Common myeloid progenitor, CD34-positive (primary cell): Measurements from ENCODE around the gene ZNF785.

Source experiments
- CTCF ChIA-PET: fragments of 350-600 bp; sonication (Branson Sonifier 250); formaldehyde crosslinking; loops from one replicate; lab custom pipeline; 2021; ENCODE audit warnings: antibody characterized with exemption; lab: Charles Lee
- POLR2A ChIA-PET: fragments of 350-600 bp; sonication (Branson Sonifier 250); formaldehyde crosslinking; loops from one replicate; lab custom pipeline; 2021; ENCODE audit warnings: antibody characterized with exemption; lab: Charles Lee
- DNase-seq, 3 donors: peaks; one replicate each; pipeline versions ENCODE4 v3.0.0 to v3.0.0-alpha.2; 2013
- H3K27ac ChIP-seq, 2 experiments: 1 replicate in 1 of 2; 2 replicates in 1 of 2; pipeline ENCODE4 v1.7.0; 2013; ENCODE audit warnings: inconsistent platforms in 2 of 2, low read length in 2 of 2, mild to moderate bottlenecking in 2 of 2, low read depth in 1 of 2, moderate library complexity in 1 of 2; ENCODE audit not compliant: severe bottlenecking in 2 of 2, insufficient read depth in 1 of 2, poor library complexity in 1 of 2
- H3K27me3 ChIP-seq, 5 experiments: replicated peaks in 2 of 5; 1 replicate in 3 of 5; 2 replicates in 2 of 5; pipeline versions ENCODE4 v1.6.1 to v1.7.0; 2013; ENCODE audit warnings: low read length in 4 of 5, mild to moderate bottlenecking in 2 of 5, moderate library complexity in 2 of 5, inconsistent platforms in 1 of 5; ENCODE audit not compliant: insufficient read depth in 5 of 5, control insufficient read depth in 4 of 5
- H3K36me3 ChIP-seq, 4 experiments: 1 replicate in 2 of 4; 2 replicates in 2 of 4; pipeline versions ENCODE4 v1.6.1 to v1.7.0; 2013; ENCODE audit warnings: low read length in 3 of 4, control low read depth in 1 of 4, mild to moderate bottlenecking in 1 of 4; ENCODE audit not compliant: control insufficient read depth in 4 of 4, insufficient read depth in 4 of 4
- H3K4me1 ChIP-seq, 4 experiments: 1 replicate in 3 of 4; 2 replicates in 1 of 4; pipeline versions ENCODE4 v1.6.1 to v1.7.1; 2013; ENCODE audit warnings: low read length in 3 of 4, mild to moderate bottlenecking in 3 of 4, control low read depth in 1 of 4, inconsistent platforms in 1 of 4, moderate library complexity in 1 of 4; ENCODE audit not compliant: control insufficient read depth in 4 of 4, insufficient read depth in 4 of 4; ENCODE audit errors: control extremely low read depth in 1 of 4
- H3K4me3 ChIP-seq, 7 experiments: 1 replicate in 4 of 7; 2 replicates in 3 of 7; pipeline versions ENCODE4 v1.5.1 to v1.7.0; 2013; ENCODE audit warnings: mild to moderate bottlenecking in 7 of 7, low read length in 6 of 7, moderate library complexity in 6 of 7, inconsistent platforms in 2 of 7, low read depth in 2 of 7, control low read depth in 1 of 7; ENCODE audit not compliant: insufficient read depth in 4 of 7, control insufficient read depth in 1 of 7; ENCODE audit errors: extremely low read depth in 1 of 7
- H3K9me3 ChIP-seq, 5 experiments: 1 replicate in 4 of 5; 2 replicates in 1 of 5; pipeline versions ENCODE4 v1.6.1 to v1.7.1; 2013; ENCODE audit warnings: low read length in 4 of 5, mild to moderate bottlenecking in 2 of 5, inconsistent platforms in 1 of 5, low read depth in 1 of 5, moderate library complexity in 1 of 5; ENCODE audit not compliant: control insufficient read depth in 4 of 5, insufficient read depth in 2 of 5; ENCODE audit errors: control extremely low read depth in 1 of 5
- WGBS: methylation state at CpG from one replicate; pipeline ENCODE4 v1.1.5; 2013; ENCODE audit not compliant: insufficient coverage; 5-methylcytosine and 5-hydroxymethylcytosine counted together

ZNF785 gene

GRCh38 chr16:30567991-30568638, 17.4 kb downstream of the ZNF785 start:
- H3K9me3 ChIP-seq: no peaks in the 10 kb centered on the region
- no peaks in the 10 kb centered on the region for H3K36me3 ChIP-seq
- ChIA-PET CTCF (interaction anchor here (1.2 kb wide), 2 partner anchors 18 to 32 kb away, joined by 4 read pairs; partner anchors contain the start of gene ZNF785), POLR2A (interaction anchor here (1.3 kb wide), 1 partner anchor 33 kb away, joined by 3 read pairs; no protein-coding TSS in a partner anchor)
- DNase-seq: peak; percentile 62 to 94 (median 90)
- H3K27me3 ChIP-seq: no peaks in the 10 kb centered on the region
- peak overlapping the region; percentile 22 to 72 for H3K27ac ChIP-seq
- peaks cover 7 to 56% (median 36%) of the 10 kb centered on the region in 4 experiments for H3K4me1 ChIP-seq
- peak overlapping the region in 3 of 7 experiments; percentile 4 to 36 (median 7) for H3K4me3 ChIP-seq
- 18% methylated on average over 3 of the region's 6 CpGs for WGBS

GRCh38 chr16:30567160-30567990, 18.1 kb downstream of the ZNF785 start:
- DNase-seq: peak in 2 of 3 donors; percentile 77 to 78
- POLR2A ChIA-PET: interaction anchor here (1.3 kb wide), 1 partner anchor 32 kb away, joined by 3 read pairs; no protein-coding TSS in a partner anchor
- Histone ChIP-seq H3K4me3 (peak overlapping the region in 1 of 7 experiments; percentile 7), H3K27me3 (no peaks in the 10 kb centered on the region), H3K27ac (peak overlapping the region; percentile 22 to 72), H3K9me3 (no peaks in the 10 kb centered on the region), H3K36me3 (no peaks in the 10 kb centered on the region), H3K4me1 (peaks cover 5 to 48% (median 32%) of the 10 kb centered on the region in 4 experiments)
- 99% methylated on average over 8 of the region's 14 CpGs for WGBS
- CTCF ChIA-PET: interaction anchor here (0.9 to 1.2 kb wide), 2 partner anchors 9 to 18 kb away, joined by 3 to 4 read pairs; partner anchors contain the start of genes ZNF764 and ZNF785

GRCh38 chr16:30566531-30566930, 19.0 kb downstream of the ZNF785 start:
- CTCF ChIA-PET: interaction anchor here (0.8 to 1.5 kb wide), 6 partner anchors 8 to 135 kb away, joined by 3 to 6 read pairs (median 4); partner anchors contain the start of gene ZNF764
- POLR2A ChIA-PET: no interaction called here
- Histone ChIP-seq H3K4me1 (peaks cover 3 to 45% (median 29%) of the 10 kb centered on the region in 4 experiments), H3K36me3 (no peaks in the 10 kb centered on the region), H3K4me3 (no peak overlapping the region), H3K9me3 (no peaks in the 10 kb centered on the region), H3K27me3 (no peaks in the 10 kb centered on the region), H3K27ac (no peak overlapping the region)
- WGBS: 100% methylated on average over 3 of the region's 4 CpGs
- DNase-seq: no peak

- Histone ChIP-seq H3K4me3 (no peak overlapping the region), H3K27ac (no peak overlapping the region), H3K9me3 (no peaks in the 10 kb centered on the region), H3K27me3 (no peaks in the 10 kb centered on the region), H3K36me3 (no peaks in the 10 kb centered on the region), H3K4me1 (peaks cover 3 to 45% (median 33%) of the 10 kb centered on the region in 4 experiments)
- DNase-seq: no peak
- ChIA-PET CTCF (interaction anchor here (0.5 to 1.5 kb wide), 7 partner anchors 32 to 135 kb away, joined by 3 to 6 read pairs (median 4); partner anchors contain the start of gene PRR14), POLR2A (no interaction called here)
- WGBS: 96% methylated on average over 8 of the region's 8 CpGs
These were observed 19.5 kb downstream of the ZNF785 start for GRCh38 chr16:30565984-30566383.

GRCh38 chr16:30565526-30565925, 20.0 kb downstream of the ZNF785 start:
- H3K4me3 ChIP-seq: no peak overlapping the region

GRCh38 chr16:30562021-30562420, 23.5 kb downstream of the ZNF785 start:
- POLR2A ChIA-PET: interaction anchor here (0.6 to 1.7 kb wide), 3 partner anchors 27 to 167 kb away, joined by 3 to 7 read pairs (median 6); partner anchors contain the start of genes ZNF48 and ZNF747
- H3K27me3 ChIP-seq: no peaks in the 10 kb centered on the region
- CTCF ChIA-PET: interaction anchor here (0.6 to 1.1 kb wide), 7 partner anchors 9 to 75 kb away, joined by 3 to 4 read pairs (median 3); partner anchors contain the start of gene ZNF688
- H3K27ac ChIP-seq: peak overlapping the region in 1 of 2 experiments; percentile 71
- no peaks in the 10 kb centered on the region for H3K36me3 ChIP-seq
- no peaks in the 10 kb centered on the region for H3K9me3 ChIP-seq
- peaks cover 0 to 23% (median 19%) of the 10 kb centered on the region in 4 experiments for H3K4me1 ChIP-seq
- 100% methylated on average over 9 of the region's 14 CpGs for WGBS
- peak overlapping the region in 5 of 7 experiments; percentile 70 to 89 (median 80) for H3K4me3 ChIP-seq
- peak in 2 of 3 donors; percentile 22 to 34 for DNase-seq

More at GRCh38 chr16:30565526-30565925, 20.0 kb downstream of the ZNF785 start:
- H3K9me3 ChIP-seq: no peaks in the 10 kb centered on the region
- CTCF ChIA-PET: interaction anchor here (0.5 to 1.5 kb wide), 6 partner anchors 32 to 136 kb away, joined by 3 to 6 read pairs (median 4); partner anchors contain the start of gene PRR14
- POLR2A ChIA-PET: no interaction called here
- H3K36me3 ChIP-seq: no peaks in the 10 kb centered on the region
- 72% methylated on average over 3 of the region's 7 CpGs for WGBS
- peaks cover 3 to 41% (median 31%) of the 10 kb centered on the region in 4 experiments for H3K4me1 ChIP-seq
- no peaks in the 10 kb centered on the region for H3K27me3 ChIP-seq
- no peak overlapping the region for H3K27ac ChIP-seq
- DNase-seq: no peak
